Activated CD4-positive, CD25-positive, alpha-beta regulatory T cell treated with anti-CD3 and anti-CD28 coated beads, Interleukin-2, amount 50 U/mL, for 72 hours (primary cell): Measurements from ENCODE around the gene DNAI1.
"Not testable (repeated sequence)": the region's sequence is repeated elsewhere in the genome, so short reads cannot be mapped to it uniquely, and the experiment has no call there.

ENCODE experiments used
- DNase-seq: peaks from one replicate; pipeline ENCODE4 v3.0.0; 2021

The DNAI1 gene

DNA sequence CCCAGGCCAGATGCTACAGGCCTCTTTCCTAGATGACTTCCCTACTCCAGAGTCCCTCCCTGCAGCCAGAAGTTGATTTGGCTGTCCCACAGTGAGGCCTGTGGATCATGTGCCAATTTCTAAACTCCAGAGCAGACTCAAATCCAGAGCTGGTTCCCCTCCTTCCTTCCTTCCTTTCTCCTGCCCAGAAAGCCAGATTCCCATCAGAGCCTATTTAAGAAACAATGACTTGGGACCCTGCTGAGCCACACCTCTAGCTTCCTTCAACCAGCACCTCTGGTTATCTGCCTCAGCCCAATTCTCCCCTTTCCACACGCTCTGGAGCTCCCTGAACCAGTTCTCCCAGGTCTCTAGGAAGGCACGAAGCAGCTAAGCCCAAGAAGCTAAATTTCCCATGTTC lies 7.5 kb upstream of the DNAI1 start:
- DNase-seq: no peak

DNA sequence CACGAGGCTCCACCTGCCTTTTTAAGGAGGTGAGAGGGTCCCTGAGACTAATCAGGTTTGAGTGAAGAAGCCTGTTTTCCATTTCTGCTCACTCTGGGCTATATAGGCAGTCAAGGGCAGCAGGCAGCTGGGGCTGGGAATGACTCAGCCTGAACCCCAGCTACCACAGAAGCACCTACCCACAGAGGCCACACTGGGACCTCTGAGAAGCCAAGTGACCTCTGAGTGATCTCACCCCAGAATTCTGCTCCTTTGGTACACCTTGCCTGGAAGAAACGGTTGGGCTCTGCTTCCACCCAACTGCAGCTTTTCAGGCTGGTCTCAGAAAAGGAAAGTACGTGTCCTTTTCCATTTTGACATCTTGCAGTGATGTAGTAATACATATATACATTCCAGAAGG lies 7.1 kb upstream of the DNAI1 start:
- peak; percentile 40 for DNase-seq

DNA sequence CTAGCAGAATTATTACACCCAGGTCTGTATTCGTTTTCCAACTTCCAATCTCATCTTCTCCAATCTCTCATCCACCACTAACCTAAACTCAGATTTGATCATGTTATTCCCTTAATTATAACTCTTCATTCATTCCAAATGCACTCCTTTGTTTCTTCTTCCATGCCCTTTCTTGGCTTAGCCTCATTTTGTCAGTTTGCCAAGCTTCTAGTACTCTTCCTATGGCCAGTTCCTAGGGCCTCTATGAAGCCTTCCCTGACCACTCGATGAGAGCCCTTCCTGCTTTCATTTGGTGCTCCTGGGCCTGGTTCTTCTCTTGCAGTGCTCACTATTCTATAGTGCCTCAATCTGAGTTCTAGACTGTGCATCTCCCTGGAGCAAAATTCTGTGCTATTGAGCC lies 6.0 kb upstream of the DNAI1 start:
- DNase-seq: no peak

DNA sequence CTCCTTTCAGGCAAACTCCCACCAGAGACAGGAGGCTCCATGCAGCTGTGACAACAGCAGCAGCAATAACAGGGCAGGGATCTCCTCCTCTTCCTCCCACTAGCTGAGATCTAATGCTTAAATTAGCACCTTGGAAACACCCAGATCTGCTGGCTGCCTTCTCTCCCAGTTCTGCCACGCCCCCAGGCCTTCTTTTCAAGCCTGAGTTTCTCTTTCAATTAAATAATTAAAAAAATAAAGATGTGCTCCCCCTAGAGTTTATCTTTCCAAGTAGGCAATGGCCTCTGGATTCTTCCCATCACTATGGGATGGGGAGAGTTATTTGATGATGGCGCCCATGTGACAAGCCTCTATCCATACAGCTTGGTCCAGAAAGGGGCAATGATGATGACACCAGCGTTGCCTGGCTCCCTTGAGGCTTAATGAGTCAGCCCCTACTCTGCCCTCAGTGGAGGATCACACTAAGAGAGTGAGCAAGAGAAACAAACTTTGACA lies 4.0 kb upstream of the DNAI1 start:
- DNase-seq: no peak

DNA sequence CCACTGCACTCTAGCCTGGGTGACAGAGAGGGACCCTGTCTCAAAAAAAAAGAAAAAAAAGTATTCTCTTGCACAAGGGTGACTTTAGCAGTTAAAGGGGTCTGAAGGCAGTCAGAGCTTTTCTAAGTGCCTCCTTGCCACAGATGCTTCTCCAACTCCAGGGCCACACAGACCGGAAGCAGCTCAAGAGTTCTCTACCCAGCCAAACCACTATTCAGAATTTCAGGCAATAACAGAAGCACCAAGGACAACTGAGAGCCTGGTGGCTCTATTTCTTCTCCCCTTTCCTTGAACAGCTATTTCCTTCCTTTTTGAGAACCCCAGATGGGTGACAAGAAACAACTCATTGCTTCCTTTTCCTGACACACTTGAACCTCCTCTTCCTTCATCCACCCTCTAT lies 2.5 kb upstream of the DNAI1 start:
- DNase-seq: no peak

DNA sequence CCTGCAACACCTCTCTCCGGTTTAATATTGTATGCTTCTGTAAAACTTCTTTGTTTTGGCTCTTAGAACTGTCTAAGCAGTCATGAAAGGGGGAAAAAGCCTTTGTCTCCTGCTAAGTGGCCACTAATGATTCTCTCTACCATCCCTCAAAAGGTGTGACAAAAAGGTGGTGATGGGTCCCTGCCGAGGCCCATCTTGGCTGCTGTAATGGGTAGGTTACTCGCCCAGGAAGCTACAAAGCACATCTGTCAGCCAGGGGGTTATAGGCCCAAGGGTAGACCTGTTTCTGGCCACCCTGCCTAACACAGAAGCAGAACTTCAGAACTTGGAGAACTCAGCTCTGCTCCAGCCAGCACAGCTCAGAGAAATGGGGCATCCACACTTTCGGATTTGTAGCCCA lies 1.9 kb upstream of the DNAI1 start:
- no peak for DNase-seq

DNA sequence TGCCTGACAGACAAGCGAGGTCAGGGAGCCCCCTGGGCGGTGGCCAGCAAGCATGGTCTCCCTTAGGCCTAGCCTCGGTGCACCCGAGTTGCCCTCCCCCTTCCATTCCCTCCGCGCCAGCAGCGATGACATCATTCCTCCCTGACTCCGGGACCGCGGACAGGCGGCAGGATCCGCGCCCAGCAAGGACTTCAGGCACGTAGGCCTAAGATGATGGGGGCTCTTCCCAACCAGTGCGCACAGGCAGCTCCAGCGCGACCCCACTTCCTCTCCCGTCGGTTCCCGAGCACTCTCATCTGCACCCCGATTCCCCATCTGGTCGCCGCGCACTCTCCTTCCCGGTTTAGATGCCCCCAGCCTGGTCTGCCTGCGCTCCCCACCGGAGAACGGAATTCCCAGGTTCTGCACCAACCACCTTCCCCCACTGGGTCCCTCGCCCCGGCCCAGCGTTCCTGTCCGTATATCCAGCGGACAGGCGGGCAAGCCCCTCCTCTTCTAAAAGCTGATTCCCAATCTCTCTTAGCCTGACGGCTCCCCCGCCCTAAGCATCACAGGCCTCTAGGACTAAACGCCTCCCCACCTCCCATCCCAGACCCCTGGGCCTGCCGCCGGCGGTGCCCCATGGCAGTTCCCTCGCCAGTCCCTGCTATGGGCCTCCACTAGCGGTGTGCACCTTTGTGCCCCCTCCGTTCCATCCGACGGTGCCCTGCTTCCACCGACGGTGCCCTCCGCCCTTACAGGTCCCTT lies 1.2 kb upstream of the DNAI1 start:
- DNase-seq: peak; percentile 49

DNA sequence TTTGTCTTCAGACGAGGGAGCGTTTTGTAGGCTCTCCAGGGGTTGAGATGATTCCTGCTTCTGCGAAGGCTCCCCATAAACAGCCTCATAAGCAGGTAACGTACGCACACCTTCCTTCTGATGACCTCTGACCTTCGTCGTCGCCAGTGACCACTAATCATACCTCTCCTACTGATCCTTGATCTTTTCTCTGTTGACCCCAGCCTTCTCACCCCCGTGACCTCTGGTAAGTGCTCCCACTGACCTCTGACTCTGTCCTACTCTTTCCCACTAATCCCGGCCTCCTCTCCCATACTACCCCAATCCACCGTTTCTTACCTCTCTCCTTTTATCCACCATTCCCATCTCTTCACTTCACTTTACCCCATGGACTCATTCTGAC lies 345 bp downstream of the DNAI1 start:
- DNase-seq: no peak

DNA sequence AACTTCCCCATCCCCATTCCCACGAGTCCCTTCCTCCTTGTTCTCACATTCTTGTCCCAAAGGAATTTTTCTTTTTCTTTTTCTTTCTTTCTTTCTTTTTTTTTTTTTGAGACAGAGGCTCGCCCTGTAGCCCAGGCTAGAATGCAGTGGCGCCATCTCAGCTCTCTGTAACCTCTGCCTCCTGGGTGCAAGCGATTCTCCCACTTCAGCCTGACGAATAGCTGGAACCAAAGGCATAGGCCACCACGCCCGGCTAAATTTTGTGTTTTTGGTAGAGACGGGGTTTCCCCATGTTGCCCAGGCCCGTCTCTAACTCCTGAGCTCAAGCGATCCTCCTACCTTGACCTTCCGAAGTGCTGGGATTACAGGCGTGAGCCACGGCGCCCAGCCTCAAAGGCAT lies 751 bp downstream of the DNAI1 start:
- no peak for DNase-seq

DNA sequence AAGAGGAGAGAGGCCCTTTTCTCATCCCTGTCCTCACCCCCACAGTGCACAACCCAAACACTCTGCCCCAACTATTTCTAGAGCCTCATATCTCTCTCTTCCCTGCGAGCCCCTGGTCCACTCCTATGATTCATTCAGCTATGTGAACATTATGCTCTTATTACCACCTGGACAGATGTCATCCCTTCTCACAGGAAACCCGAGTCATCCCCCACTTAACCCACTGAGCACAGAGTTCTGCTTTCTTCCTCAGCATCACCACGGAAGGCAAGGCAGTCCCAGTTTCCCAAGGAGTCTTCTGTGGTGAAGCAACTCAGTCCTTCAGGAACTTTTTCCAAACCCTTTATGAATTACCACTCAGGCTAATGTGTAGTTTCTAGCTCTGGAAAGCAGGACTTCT lies 1.3 kb downstream of the DNAI1 start:
- no peak for DNase-seq

DNA sequence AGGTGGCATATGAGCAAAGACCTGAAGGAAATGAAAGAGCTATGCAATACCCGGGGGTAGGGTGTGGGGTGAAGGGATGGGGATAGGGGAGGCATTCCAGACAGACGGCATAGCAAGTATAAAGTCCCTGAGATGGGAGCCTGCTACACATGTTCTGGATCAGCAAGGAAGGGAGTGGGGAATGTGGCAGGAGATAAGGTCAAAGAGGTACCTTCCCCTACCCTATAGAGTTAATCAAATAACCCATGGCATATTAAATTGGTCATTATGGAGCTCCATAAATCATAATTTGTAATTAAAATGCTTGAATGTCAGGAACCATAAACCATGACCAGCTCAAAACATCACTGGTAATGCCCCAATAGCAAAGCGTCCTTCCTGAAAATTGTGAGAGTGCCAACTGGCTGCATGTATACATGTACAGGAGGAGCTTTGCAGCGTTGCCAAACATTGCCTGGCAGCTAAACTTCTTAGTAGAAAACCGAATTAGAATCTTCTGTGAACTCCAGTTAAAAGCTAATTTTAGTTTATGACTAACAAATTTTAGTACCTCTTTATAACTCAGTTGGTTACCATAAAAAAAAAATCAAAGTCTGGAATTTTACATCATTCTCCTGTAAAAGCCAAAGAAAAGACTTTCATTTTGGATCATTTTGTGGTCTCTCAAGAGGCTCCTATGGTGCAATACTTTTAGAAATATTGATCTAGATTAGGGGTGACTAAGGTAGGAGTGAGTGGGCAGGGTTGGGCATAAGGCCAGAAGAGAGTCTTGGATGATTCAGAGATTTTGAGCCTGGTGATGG lies 4.7 kb downstream of the DNAI1 start:
- peak; percentile 43 for DNase-seq

DNA sequence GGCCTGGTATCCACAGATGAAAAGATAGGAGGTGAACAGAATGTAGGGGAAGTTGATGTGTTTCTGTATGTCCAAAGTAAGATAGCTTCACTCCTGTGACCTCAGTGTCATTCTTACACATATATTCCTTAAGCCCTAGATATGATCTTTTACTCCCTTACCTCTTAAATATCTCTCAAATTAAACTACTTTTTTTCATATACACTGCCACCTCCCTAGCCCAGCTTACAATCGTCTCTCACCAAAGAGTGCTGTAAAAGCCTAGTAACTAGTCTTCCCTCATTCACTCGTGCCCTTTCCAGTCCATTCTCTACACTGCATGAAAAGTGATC lies 5.3 kb downstream of the DNAI1 start:
- no peak for DNase-seq

DNA sequence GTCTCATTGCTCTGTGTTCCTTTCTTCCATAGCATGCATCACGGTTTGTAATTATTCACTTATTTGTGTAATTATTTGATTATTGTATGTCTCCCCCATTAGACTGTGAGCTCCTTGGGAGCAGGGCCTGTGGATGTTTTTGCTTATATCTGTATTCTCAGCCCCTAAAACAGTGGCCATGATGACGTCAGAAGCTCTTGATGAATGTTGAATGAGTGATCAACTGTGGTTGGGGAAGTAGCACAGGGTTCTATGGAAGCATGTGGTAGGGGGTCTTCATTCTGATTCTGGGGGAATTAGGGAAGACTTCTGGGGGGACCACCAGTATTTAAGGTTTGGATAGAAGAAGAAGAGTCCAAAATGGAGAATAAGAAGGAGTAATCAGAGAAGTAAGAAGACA lies 6.0 kb downstream of the DNAI1 start:
- no peak for DNase-seq

DNA sequence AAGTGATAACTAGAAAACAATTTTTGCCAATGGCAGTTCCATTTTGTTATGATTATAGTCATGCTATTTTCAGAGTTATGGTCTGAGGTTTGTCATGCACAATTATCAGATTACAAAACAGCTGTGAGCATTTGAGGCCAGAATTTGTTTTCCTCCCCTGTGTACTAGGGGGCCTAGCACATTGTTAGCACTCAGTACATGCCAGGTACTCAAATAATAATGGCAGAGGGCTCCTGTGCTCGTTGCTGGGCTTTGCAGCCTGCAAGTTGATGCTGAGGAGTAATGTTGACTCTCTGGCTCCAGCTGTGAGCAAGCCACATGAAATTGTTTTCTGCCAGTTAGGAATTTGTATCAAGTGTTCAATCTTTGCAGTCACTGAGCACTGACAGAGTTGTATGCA lies 6.9 kb downstream of the DNAI1 start:
- no peak for DNase-seq

DNA sequence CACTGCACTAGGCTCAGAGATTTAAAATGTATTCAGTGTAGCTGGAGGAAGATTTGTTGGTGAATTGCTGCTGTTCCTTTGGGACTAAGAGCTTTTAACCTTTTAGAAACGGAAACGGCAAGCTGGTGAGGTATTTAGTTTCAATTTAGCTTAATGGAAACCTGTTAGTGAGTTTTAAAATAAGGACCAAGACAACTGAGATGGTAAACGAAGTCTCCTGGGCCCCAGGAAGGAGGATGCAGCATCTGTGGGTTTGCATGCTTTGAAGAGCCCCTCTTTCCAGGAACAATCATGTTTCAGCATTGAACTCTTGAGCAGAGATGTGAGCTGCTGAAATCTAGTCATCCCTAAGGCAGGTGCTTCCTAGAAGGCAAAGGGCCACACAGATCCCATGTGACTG lies 16.5 kb downstream of the DNAI1 start:
- DNase-seq: no peak

DNA sequence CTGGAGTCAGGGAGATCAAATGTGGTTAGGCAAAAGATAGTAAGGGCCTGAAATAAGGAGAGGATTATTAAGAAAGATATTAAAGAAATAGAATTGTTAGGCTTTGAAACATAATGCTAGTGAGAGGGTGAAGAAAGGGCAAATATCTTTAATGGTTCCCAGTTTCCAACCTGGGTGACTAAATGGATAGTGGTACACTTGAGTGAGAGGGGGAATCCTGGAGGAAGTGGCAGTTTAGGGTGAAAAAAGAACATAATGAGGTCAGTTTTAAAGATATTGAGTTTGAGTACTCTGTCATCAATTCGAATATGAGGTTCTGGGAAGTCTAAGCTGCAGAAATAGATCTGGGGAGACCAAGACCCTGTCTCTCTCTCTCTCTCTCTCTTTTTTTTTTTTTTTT lies 18.9 kb downstream of the DNAI1 start:
- no peak for DNase-seq

DNA sequence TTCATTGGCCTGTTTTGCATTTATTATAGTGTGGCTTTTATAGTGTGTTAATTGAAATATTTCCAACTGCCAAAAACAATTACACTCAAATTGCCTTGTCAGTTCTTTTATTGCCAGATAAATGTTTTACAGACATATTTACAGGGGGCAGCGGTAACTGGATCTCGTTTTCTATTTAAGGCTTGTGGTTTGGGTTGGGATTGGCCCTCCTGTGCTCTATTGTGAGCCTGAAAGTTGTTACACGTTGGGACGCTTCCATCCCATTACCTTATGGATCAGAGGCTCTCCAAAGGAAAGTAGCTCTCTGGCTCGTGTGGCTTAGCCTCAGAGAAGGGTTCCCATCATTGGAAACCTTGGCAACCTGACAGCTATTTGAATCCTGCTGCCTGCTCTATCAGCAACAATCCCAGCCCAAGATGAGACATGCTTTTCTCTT lies 20.8 kb downstream of the DNAI1 start:
- no peak for DNase-seq

DNA sequence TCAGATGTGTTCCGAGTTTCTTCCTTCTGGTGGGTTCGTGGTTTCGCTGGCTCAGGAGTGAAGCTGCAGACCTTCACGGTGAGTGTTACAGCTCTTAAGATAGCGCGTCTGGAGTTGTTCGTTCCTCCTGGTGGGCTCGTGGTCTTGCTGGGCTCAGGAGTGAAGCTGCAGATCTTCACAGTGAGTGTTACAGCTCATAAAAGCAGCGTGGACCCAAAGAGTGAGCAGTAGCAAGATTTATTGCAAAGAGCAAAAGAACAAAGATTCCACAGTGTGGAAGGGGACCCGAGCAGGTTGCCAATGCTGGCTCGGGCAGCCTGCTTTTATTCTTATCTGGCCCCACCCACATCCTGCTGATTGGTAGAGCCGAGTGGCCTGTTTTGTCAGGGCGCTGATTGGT lies 23.0 kb downstream of the DNAI1 start:
- DNase-seq: not testable (repeated sequence)

DNA sequence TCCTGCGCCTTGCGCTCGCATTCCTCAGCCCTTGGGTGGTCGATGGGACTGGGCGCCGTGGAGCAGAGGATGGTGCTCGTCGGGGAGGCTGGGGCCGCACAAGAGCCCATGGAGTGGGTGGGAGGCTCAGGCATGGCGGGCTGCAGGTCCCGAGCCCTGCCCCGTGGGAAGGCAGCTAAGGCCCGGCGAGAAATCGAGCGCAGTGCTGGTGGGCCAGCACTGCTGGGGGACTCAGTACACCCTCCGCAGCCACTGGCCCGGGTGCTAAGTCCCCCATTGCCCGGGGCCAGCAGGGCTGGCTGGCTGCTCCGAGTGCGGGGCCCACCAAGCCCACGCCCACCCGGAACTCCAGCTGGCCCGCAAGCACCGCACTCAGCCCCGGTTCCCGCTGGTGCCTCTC lies 24.1 kb downstream of the DNAI1 start:
- DNase-seq: not testable (repeated sequence)

DNA sequence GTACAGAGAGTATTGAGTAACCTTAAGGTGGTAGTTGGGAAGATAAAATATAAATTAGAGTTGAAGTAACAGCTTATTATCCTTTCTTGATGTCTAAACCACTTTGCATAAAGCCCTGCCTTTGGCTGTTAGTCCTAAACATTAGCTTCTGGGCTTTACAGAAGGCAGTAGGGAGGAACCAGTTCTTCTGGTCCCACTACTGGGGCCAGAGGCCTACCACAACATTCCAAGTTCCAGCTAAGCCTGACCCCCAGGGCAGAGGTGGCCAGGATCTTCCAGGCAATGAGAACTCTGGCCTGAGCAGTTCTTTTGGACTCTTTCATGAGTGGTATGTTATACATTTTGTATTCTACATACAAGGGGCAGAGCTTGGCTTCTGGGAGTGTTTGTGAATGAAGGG lies 26.1 kb downstream of the DNAI1 start:
- DNase-seq: no peak

DNA sequence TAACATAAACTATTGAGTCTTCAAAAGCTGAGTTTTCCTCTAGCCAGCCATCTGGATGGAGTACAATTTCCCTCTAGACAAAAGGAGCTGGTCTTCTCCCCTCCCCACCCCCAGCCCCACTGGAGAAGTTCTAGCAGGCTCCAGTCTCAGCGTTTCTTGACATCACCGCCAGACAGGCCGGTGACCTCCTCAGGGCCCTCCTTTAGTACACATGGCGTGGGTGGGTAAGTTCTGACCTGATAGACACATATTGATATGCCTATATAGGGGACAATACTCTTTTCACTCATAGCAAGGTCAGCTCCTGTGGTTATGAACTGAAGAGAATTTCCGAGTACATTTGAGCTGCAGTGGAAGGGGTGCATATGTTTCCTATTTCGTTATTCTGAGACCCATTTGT lies 27.2 kb downstream of the DNAI1 start:
- no peak for DNase-seq

DNA sequence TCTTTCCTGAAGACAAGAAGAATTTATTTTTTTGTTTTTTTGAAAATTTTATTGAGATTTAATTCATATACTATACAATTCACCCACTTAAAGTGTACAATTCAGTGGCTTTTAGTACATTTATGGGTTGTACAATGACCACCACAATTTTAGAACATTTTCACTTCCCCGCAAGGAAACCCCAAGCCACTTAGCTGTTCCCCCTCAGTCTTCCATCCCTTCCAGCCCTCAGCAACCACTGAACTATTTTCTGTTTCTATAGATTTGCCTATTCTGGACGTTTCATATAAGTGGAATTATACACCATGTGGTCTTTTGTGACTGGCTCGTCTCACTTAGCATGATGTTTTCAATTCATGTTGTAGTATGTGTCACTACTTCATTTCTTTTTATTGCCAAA lies 28.0 kb downstream of the DNAI1 start:
- DNase-seq: no peak

DNA sequence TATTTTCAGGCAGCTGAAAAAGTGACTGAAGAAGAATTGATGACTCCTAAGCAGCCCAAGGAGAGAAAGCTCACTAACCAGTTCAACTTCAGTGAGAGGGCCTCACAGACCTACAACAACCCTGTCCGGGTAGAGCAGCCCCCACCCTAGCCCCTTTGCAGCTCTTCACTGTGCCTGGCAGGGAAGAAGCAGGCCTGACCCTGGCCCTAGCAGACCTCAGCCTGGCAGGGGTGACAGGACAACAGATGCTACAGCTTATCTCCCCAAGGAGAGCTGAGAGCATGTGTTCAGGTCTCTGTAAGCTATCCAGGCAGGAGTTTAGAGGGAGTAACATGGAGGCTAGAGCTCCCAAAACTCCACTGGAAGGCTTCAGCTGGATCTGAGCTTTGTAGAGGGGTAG lies 31.8 kb downstream of the DNAI1 start:
- DNase-seq: no peak

DNA sequence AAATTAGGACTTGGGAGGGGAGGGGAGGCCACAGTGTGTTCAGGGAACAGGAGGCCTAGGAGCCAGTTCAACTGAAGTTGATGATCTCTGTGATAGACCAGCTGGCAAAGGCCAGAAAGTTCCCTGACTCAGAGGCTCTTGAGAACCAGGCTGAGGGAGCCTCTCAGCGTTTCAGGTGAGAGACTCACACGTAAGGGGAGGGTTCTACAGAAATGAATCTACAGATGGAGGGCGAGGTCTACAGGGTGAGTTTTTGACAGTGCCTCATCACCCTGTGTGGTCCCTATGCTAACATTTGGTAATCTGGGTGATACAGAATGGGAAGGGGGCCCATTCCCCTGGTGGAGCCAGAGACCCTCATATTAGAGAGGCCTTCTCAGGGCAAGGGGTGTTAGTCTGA lies 32.2 kb downstream of the DNAI1 start:
- DNase-seq: no peak

DNA sequence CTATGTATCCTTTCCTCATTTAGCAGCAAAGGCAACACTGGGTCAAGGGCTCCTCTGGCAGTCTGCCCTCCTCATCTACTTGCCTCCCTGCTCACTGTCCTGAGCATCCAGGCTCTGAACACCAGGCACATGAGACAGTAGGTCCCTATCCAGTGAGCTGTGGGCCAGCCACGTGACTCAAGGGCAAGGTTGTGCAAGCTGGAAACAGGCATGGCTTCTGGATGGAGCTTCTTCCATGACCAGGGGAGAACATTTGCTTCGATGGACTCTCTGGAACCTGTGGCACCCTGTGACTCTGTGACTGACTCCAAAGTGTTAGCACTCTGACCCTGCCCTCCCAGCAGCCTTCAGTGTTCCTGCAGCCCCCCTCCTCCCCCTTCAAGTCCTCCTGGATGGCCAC lies 33.0 kb downstream of the DNAI1 start:
- DNase-seq: no peak
